Suprapubic skin (tissue), 4 donors: Measurements from ENCODE around the gene NLGN4Y. TPM values are rescaled to one million over a fixed set of nuclear protein-coding genes. Genes with fewer than 3 reads are reported as not detected.

Experiments
- DNase-seq, 2 donors: peaks; one replicate each; pipeline ENCODE4 v3.0.0-alpha.2; 2019; ENCODE audit warnings: low spot score in 2 of 2
- H3K27ac ChIP-seq: fragments of 200-600 bp; sonication (generic); one replicate; pipeline ENCODE4 v1.5.1; 2019
- H3K27me3 ChIP-seq: fragments of 200-600 bp; sonication (generic); one replicate; pipeline ENCODE4 v1.5.1; 2019
- H3K36me3 ChIP-seq: fragments of 200-600 bp; sonication (generic); one replicate; pipeline ENCODE4 v1.5.1; 2019
- H3K4me1 ChIP-seq: fragments of 200-600 bp; sonication (generic); one replicate; pipeline ENCODE4 v1.5.1; 2019
- H3K4me3 ChIP-seq: fragments of 200-600 bp; sonication (generic); one replicate; pipeline ENCODE4 v1.5.1; 2019; ENCODE audit warnings: mild to moderate bottlenecking
- H3K9me3 ChIP-seq: fragments of 200-600 bp; sonication (generic); one replicate; pipeline ENCODE4 v1.5.1; 2019
- CTCF ChIP-seq, 2 donors: fragments of 200-600 bp in 1 of 2; fragments of 450-650 bp in 1 of 2; sonication (generic) in 1 of 2; IDR thresholded peaks; one replicate each; pipeline ENCODE4 v1.5.1; 2016 to 2019; ENCODE audit warnings: antibody characterized with exemption in 2 of 2, mild to moderate bottlenecking in 1 of 2, moderate library complexity in 1 of 2
- EP300 ChIP-seq: sonication (generic); formaldehyde crosslinking; IDR thresholded peaks from one replicate; pipeline ENCODE4 v1.6.1; 2017; ENCODE audit warnings: antibody characterized with exemption
- POLR2A ChIP-seq, 2 donors: fragments of 450-650 bp; IDR thresholded peaks; one replicate each; pipeline ENCODE4 v1.6.1; 2017; ENCODE audit warnings: antibody characterized with exemption in 2 of 2, mild to moderate bottlenecking in 2 of 2, moderate library complexity in 2 of 2
- POLR2AphosphoS5 ChIP-seq, 3 donors: sonication (generic); formaldehyde crosslinking; IDR thresholded peaks; one replicate each; pipeline ENCODE4 v1.6.1; 2017; ENCODE audit warnings: antibody characterized with exemption in 3 of 3
- WGBS: methylation state at CpG from one replicate; pipeline ENCODE4 v1.1.5; 2018; 5-methylcytosine and 5-hydroxymethylcytosine counted together
- total RNA-seq, 4 donors: library from RNA; depleted of rRNA; stranded (reverse); fragments of >200 nt; gene quantifications; one replicate each; pipeline ENCODE4 v1.1.0, GENCODE V29; 2016

Gene NLGN4Y
- total RNA-seq, 4 donors from 2014 or later: 10.7 to 11.1 TPM; not detected in 2

- Histone ChIP-seq H3K27ac (no peak overlapping the region), H3K4me3 (no peak overlapping the region), H3K9me3 (no peaks in the 10 kb centered on the region), H3K36me3 (no peaks in the 10 kb centered on the region), H3K27me3 (no peaks in the 10 kb centered on the region), H3K4me1 (no peaks in the 10 kb centered on the region)
- TF ChIP-seq CTCF (IDR thresholded peaks at IDR 0.05) (no peak), POLR2AphosphoS5 (IDR thresholded peaks at IDR 0.05) (no peak), EP300 (no peak), POLR2A (IDR thresholded peaks at IDR 0.05) (no peak)
- DNase-seq: no peak
Observed at GRCh38 chrY:14637551-14637950, 113.2 kb downstream of the NLGN4Y start.

- DNase-seq: no peak
Observed at GRCh38 chrY:14641853-14642252, 117.5 kb downstream of the NLGN4Y start.

GRCh38 chrY:14644157-14644952, 120.0 kb downstream of the NLGN4Y start:
- H3K36me3 ChIP-seq: no peaks in the 10 kb centered on the region
- DNase-seq: no peak
- WGBS: no CpG with 5 or more reads among the region's 6 CpGs
- H3K27ac ChIP-seq: no peak overlapping the region
- H3K4me1 ChIP-seq: no peaks in the 10 kb centered on the region
- TF ChIP-seq EP300 (no peak), POLR2AphosphoS5 (IDR thresholded peaks at IDR 0.05) (no peak), CTCF (IDR thresholded peaks at IDR 0.05) (no peak)
- H3K27me3 ChIP-seq: no peaks in the 10 kb centered on the region
- no peak overlapping the region for H3K4me3 ChIP-seq
- H3K9me3 ChIP-seq: no peaks in the 10 kb centered on the region

More at GRCh38 chrY:14641853-14642252, 117.5 kb downstream of the NLGN4Y start:
- Histone ChIP-seq H3K36me3 (no peaks in the 10 kb centered on the region), H3K9me3 (no peaks in the 10 kb centered on the region), H3K27ac (no peak overlapping the region), H3K4me3 (no peak overlapping the region), H3K27me3 (no peaks in the 10 kb centered on the region), H3K4me1 (no peaks in the 10 kb centered on the region)
- no CpG with 5 or more reads among the region's 2 CpGs for WGBS
- TF ChIP-seq POLR2AphosphoS5 (IDR thresholded peaks at IDR 0.05) (no peak), CTCF (IDR thresholded peaks at IDR 0.05) (no peak), EP300 (no peak), POLR2A (IDR thresholded peaks at IDR 0.05) (no peak)

- WGBS: no CpG with 5 or more reads among the region's 1 CpG
- TF ChIP-seq POLR2AphosphoS5 (IDR thresholded peaks at IDR 0.05): no peak
- no peak for TF ChIP-seq EP300
- TF ChIP-seq POLR2A (IDR thresholded peaks at IDR 0.05): no peak
- TF ChIP-seq CTCF (IDR thresholded peaks at IDR 0.05): no peak
- no peaks in the 10 kb centered on the region for H3K9me3 ChIP-seq
- no peaks in the 10 kb centered on the region for H3K27me3 ChIP-seq
- no peak overlapping the region for H3K4me3 ChIP-seq
- H3K27ac ChIP-seq: no peak overlapping the region
- no peaks in the 10 kb centered on the region for H3K4me1 ChIP-seq
- H3K36me3 ChIP-seq: no peaks in the 10 kb centered on the region
- DNase-seq: no peak
Observed at GRCh38 chrY:14679181-14679580, 154.9 kb downstream of the NLGN4Y start.

- Histone ChIP-seq H3K9me3 (no peaks in the 10 kb centered on the region), H3K36me3 (no peaks in the 10 kb centered on the region), H3K27ac (no peak overlapping the region), H3K4me3 (no peak overlapping the region), H3K27me3 (no peaks in the 10 kb centered on the region), H3K4me1 (no peaks in the 10 kb centered on the region)
- no peak for DNase-seq
- no peak for TF ChIP-seq POLR2AphosphoS5 (IDR thresholded peaks at IDR 0.05)
- no peak for TF ChIP-seq POLR2A (IDR thresholded peaks at IDR 0.05)
- TF ChIP-seq EP300: no peak
Observed at GRCh38 chrY:14694543-14694942, 170.2 kb downstream of the NLGN4Y start.

- Histone ChIP-seq H3K9me3 (no peaks in the 10 kb centered on the region), H3K4me1 (no peaks in the 10 kb centered on the region), H3K36me3 (no peaks in the 10 kb centered on the region), H3K27ac (no peak overlapping the region), H3K4me3 (no peak overlapping the region), H3K27me3 (no peaks in the 10 kb centered on the region)
- DNase-seq: no peak
- TF ChIP-seq EP300 (no peak), POLR2A (IDR thresholded peaks at IDR 0.05) (no peak), POLR2AphosphoS5 (IDR thresholded peaks at IDR 0.05) (no peak), CTCF (IDR thresholded peaks at IDR 0.05) (no peak)
Observed at GRCh38 chrY:14708158-14708557, 183.8 kb downstream of the NLGN4Y start.
